HG03039 (cell line): ENCODE data around the gene KHSRP.

Source experiments
- ATAC-seq: cut with Tn5 transposase; IDR thresholded peaks from one replicate; pipeline ENCODE4 v1.9.1; 2021; ENCODE audit warnings: mild to moderate bottlenecking, moderate library complexity; ENCODE audit not compliant: unreplicated experiment

The KHSRP gene, protein sequence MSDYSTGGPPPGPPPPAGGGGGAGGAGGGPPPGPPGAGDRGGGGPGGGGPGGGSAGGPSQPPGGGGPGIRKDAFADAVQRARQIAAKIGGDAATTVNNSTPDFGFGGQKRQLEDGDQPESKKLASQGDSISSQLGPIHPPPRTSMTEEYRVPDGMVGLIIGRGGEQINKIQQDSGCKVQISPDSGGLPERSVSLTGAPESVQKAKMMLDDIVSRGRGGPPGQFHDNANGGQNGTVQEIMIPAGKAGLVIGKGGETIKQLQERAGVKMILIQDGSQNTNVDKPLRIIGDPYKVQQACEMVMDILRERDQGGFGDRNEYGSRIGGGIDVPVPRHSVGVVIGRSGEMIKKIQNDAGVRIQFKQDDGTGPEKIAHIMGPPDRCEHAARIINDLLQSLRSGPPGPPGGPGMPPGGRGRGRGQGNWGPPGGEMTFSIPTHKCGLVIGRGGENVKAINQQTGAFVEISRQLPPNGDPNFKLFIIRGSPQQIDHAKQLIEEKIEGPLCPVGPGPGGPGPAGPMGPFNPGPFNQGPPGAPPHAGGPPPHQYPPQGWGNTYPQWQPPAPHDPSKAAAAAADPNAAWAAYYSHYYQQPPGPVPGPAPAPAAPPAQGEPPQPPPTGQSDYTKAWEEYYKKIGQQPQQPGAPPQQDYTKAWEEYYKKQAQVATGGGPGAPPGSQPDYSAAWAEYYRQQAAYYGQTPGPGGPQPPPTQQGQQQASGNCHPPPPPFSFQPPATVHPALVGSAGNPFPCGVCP

GRCh38 chr19:6424195-6424938 lies at the start of gene KHSRP:
KHSRP (minus strand) TSS chr19:6424811; CDS start chr19:6424701, 110 bp downstream.
- ATAC-seq: no peak

DNA sequence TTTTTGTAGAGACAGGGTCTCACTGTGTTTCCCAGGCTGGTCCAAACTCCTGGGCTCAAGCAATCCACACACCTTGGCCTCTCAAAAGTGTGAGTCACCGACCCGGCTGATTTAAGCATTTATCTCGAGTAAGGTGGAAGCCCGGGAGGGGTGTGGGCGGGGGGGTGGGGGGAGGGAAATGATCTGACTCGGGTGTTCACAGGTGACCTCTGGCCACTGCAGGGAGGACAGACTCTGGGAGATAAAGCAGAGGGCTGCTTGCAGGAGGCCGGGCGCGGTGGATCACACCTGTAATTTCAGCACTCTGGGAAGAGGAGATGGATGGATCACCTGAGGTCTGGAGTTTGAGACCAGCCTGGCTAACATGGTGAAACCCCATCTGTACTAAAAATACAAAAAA lies 49.0 kb upstream of the KHSRP start:
- no peak for ATAC-seq

GRCh38 chr19:6472713-6473112 lies 48.1 kb upstream of the KHSRP start:
- ATAC-seq: no peak

DNA sequence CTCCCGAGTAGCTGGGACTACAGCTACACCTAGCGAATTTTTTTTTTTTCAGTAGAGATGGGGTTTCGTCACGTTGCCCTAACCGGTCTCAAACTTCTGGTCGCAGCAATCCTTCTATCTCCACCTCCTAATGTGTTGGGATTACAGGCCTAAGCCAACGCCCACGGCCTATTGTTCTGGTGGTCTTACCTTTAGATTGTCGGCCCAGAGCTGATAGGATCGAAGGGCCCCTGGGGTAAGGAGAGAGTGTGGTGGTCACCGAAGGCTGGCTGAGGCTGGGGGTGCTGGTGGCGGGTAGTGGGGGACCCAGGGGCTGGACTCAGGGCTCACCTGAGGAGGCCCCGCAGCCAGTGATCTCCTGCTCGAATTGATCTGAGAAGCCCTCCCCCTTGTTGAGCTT lies 46.5 kb upstream of the KHSRP start:
- ATAC-seq: no peak

GRCh38 chr19:6470173-6470572 lies 45.6 kb upstream of the KHSRP start:
- no peak for ATAC-seq

DNA sequence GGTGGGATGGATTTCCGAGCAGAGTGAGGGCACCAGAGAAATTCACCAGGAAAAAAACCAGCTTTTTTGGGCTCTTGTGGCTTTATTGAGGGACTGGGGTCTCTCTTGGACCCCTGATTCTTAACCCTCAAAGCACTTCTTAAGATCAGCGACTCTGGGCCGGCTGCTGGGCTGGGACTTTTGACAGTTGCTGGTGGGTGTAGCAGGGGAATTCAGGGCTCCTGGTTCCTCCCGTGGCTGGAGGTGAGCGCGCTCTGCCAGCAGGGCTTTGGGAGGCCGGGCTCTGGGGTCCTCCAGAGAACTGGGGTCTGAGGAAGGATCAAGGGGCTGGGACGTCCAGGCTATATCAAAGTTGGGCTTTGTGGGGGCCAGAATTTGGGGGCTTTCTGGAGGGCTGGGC lies 42.8 kb upstream of the KHSRP start:
- no peak for ATAC-seq

DNA sequence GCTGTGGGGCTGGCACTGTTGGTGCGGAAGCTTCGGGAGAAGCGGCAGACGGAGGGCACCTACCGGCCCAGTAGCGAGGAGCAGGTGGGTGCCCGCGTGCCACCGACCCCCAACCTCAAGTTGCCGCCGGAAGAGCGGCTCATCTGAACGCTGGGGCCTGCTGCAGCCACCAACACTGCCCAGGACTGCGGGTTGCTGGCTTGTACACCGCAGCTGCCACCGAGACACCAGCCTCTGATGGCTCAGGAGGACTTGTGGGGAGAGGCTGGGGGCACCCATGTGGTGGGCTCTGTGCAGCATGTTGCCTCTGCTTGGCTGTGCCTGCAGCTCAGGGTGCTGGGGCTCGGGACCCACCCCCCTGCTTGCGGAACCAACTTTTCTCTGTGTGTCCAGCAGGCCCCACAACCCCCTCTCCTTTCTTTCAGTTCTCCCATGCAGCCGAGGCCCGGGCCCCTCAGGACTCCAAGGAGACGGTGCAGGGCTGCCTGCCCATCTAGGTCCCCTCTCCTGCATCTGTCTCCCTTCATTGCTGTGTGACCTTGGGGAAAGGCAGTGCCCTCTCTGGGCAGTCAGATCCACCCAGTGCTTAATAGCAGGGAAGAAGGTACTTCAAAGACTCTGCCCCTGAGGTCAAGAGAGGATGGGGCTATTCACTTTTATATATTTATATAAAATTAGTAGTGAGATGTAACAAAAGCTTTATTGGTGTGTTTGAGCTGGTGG lies 42.1 kb upstream of the KHSRP start:
- ATAC-seq: no peak

DNA sequence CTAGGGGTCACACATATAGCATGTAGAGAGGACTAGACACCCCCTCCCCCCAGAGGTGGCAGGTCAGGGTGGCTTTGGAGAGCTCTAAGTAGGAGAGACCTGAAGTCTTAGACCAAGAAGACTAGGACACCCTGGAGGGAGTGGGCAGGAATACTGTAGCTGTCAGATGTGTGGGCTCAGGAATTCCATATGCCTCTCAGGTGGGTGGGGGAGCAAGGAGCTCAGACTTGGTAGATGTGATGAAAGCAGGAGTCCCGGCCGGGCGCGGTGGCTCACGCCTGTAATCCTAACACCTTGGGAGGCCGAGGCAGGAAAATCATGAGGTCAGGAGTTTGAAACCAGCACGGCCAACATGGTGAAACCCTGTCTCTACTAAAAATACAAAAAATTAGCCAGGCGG lies 41.1 kb upstream of the KHSRP start:
- no peak for ATAC-seq

- no peak for ATAC-seq
These were observed 40.4 kb upstream of the KHSRP start for GRCh38 chr19:6465006-6465405.

- no peak for ATAC-seq
These were observed 39.7 kb upstream of the KHSRP start, which contains the start of gene CRB3 for GRCh38 chr19:6464070-6464873. CRB3 (plus strand) TSS chr19:6464271; CDS start chr19:6464702, 431 bp downstream.

DNA sequence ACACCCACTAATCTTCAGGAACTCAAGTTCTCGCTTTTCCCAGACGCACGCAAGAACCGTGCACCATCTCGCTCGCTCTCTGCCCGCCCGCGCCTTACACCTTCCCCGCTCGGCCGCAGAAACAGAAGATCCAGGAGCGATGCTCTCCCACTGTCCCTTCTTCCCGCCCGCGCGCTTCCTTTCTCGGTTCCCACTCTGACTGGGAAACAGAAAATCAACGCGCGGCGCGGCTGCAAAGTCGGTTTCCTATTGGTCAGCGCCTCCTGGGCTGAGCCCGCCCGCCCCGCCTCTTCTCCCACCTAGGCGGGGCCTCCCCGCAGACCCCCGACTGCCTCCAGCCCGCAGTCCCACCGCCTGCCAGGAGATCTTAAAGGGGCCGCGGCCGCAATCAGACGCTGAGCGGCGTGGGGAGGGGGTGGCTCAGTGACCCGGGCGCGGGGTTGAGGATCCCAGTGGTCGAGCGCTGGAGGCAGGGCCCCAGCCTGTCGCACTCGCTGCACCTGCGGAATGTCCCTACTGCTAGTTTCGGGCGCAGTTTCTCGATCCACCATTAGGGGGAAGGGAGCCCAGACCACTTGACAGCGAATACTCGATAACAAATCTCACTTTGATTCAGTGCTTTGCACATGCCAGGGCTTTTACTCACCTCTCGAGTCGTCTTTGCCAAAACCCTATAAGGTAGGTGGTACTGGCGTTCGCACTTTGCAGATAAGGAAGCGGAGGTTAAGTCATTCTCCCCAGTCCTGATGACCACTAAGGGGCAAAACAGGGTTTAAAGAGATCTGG lies 35.7 kb upstream of the KHSRP start:
- peak; percentile 70 for ATAC-seq

GRCh38 chr19:6459262-6460098 lies 34.9 kb upstream of the KHSRP start, which contains the start of gene SLC25A23:
SLC25A23 (minus strand) TSS chr19:6459792; CDS start chr19:6459628, 164 bp downstream.
- ATAC-seq: peak; percentile 19

DNA sequence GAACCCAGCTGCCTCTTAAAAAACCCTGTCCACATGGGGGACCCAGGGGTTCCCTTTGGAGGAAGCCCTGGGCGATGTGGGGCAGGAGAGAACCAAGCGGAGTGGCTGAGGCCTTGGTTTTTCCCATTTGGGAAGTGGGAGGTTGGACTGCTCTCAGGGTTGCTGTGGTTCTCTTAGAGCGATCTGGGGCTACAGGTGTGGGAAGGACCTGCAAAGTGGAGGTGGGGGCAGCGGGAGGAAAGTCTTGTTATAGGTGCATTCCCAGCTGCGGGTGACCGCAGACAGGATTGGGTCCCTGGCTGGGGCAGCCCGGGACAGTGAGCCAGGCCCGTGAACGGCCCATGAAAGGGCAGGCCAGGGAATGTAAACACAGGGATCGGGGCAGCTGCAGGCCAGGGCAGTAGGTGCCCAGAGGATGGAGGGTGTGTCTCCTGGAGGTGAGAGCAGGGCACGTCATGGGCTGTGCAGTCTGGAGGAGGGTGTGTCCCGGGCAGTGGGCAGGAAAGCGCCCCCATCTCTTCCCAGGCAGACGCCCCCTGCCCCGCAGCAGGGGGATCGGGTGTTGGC lies 34.2 kb upstream of the KHSRP start:
- ATAC-seq: no peak

GRCh38 chr19:6457958-6458694 lies 33.5 kb upstream of the KHSRP start:
- no peak for ATAC-seq

- no peak for ATAC-seq
These were observed 31.3 kb upstream of the KHSRP start for GRCh38 chr19:6455924-6456323.

DNA sequence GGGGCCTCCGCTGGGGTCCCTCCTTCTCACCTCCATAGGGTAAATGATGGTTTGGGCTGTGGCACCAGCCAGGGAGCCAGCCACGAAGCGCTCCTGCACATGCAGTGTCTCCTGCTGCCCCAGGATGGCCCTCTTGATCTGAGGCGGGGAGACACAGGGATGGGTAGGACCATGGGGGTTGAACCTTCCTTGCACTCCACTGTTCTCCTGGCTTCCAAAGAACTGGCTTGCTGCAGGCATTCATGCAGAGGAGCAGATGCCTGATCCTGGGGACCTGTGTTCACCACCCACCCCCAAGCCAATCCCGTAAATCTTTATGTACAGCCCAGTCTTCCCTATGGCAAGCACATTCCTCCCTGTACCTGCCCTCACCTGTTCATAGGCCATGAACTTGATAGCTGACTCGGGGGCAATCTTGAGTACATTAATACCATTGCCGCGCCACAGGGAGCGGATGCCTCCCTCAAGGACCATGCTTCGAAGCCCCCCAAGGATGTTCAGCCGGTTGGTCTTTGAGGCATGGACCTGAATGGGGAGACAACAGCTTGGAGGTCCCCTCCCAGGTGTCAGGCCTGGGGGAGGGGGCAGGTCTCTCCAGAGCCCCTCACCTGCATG lies 29.4 kb upstream of the KHSRP start:
- ATAC-seq: no peak

GRCh38 chr19:6452899-6453298 lies 28.3 kb upstream of the KHSRP start:
- no peak for ATAC-seq
